K562 (cell line): ENCODE data around the gene CPNE8. TPM values are rescaled to one million over a fixed set of nuclear protein-coding genes. Genes with fewer than 3 reads are reported as not detected.

Source experiments
- ATAC-seq: fragments of 200-7000 bp; cut with Tn5 transposase; 3 replicates; pipeline ENCODE4 v1.9.1; 2020; ENCODE audit warnings: moderate library complexity
- BruUV-seq: library from RNA; stranded (reverse); fragments of 400-500 nt; replicated peaks from 2 replicates; lab custom pipeline; 2021; lab: Mats Ljungman, UMichigan
- CTCF ChIA-PET: fragments of 300-600 bp; formaldehyde crosslinking; extraction: SDS; loops from one replicate; lab custom pipeline; 2021; ENCODE audit warnings: low intra/inter-chr PET ratio; lab: Yijun Ruan, JAX
- POLR2A ChIA-PET: fragments of 300-600, 350-650 bp; sonication (Branson Sonifier 250); formaldehyde crosslinking; extraction: SDS; loops from one replicate; lab custom pipeline; 2021; ENCODE audit warnings: antibody characterized with exemption, inconsistent platforms; lab: Yijun Ruan, JAX
- DNase-seq, 4 experiments: peaks; one replicate each; pipeline versions ENCODE4 v3.0.0 to v3.0.0-alpha.2; 2011 to 2018; ENCODE audit warnings: low spot score in 3 of 4, mixed read lengths in 3 of 4; ENCODE audit errors: extremely low read depth in 1 of 4
- FAIRE-seq: peaks from 2 replicates; lab custom pipeline; 2011; peaks lifted over from hg19 to GRCh38; lab: Jason Lieb, UNC
- H2AFZ ChIP-seq: 2 replicates; pipeline ENCODE4 v1.6.0; 2011; ENCODE audit warnings: low read depth, low read length, control low read depth, inconsistent platforms
- H3K27ac ChIP-seq: fragments of 200-600 bp; 3 replicates; pipeline ENCODE4 v1.8.0; 2011; ENCODE audit warnings: low read depth, mild to moderate bottlenecking, control low read depth, inconsistent platforms, low read length, moderate library complexity, mixed read lengths; ENCODE audit errors: extremely low read depth
- H3K27me3 ChIP-seq, 2 experiments: fragments of 300-600 bp in 1 of 2; 2 replicates in 1 of 2; 3 replicates in 1 of 2; pipeline versions ENCODE4 v1.6.0 to v1.8.0; 2011; ENCODE audit warnings: inconsistent platforms in 2 of 2, low read length in 2 of 2, mild to moderate bottlenecking in 1 of 2, mixed read lengths in 1 of 2, moderate library complexity in 1 of 2; ENCODE audit not compliant: control insufficient read depth in 2 of 2, insufficient read depth in 2 of 2
- H3K36me3 ChIP-seq: fragments of 300-600 bp; 3 replicates; pipeline ENCODE4 v1.8.0; 2011; ENCODE audit warnings: mild to moderate bottlenecking, low read length, inconsistent platforms; ENCODE audit not compliant: control insufficient read depth, insufficient read depth
- H3K4me1 ChIP-seq, 2 experiments: fragments of 200-600 bp in 1 of 2; replicated peaks in 1 of 2; 2 replicates in 1 of 2; 3 replicates in 1 of 2; pipeline versions ENCODE4 v1.5.1 to v1.8.0; 2011; ENCODE audit warnings: inconsistent platforms in 2 of 2, low read length in 2 of 2, mild to moderate bottlenecking in 1 of 2, mixed read lengths in 1 of 2, moderate library complexity in 1 of 2; ENCODE audit not compliant: control insufficient read depth in 2 of 2, insufficient read depth in 2 of 2
- H3K4me2 ChIP-seq: 2 replicates; pipeline ENCODE4 v1.6.1; 2011; ENCODE audit warnings: low read length, control low read depth, inconsistent platforms, mixed read lengths; ENCODE audit not compliant: insufficient read depth
- H3K4me3 ChIP-seq: fragments of 200-600 bp; sonication (generic), shearing (Covaris generic); 2 replicates; pipeline ENCODE4 v1.5.1; 2016; ENCODE audit warnings: control low read depth, inconsistent platforms
- H3K79me2 ChIP-seq: fragments of 200-600 bp; 3 replicates; pipeline ENCODE4 v1.8.0; 2011; ENCODE audit warnings: low read length, inconsistent platforms; ENCODE audit not compliant: control insufficient read depth, insufficient read depth
- H3K9ac ChIP-seq, 2 experiments: 2 replicates each; pipeline versions ENCODE4 v1.6.0 to v1.6.1; 2011; ENCODE audit warnings: low read depth in 2 of 2, low read length in 2 of 2, control low read depth in 1 of 2, inconsistent platforms in 1 of 2, mild to moderate bottlenecking in 1 of 2, mixed read lengths in 1 of 2; ENCODE audit not compliant: insufficient read depth in 1 of 2
- H3K9me1 ChIP-seq: one replicate; pipeline ENCODE4 v1.6.0; 2011; ENCODE audit warnings: inconsistent platforms, mild to moderate bottlenecking, low read length, moderate library complexity; ENCODE audit not compliant: control insufficient read depth, insufficient read depth
- H3K9me3 ChIP-seq: replicated peaks from 2 replicates; pipeline ENCODE4 v1.5.1; 2011; ENCODE audit warnings: low read depth, low read length, inconsistent platforms; ENCODE audit not compliant: control insufficient read depth, insufficient read depth
- H4K20me1 ChIP-seq: replicated peaks from 2 replicates; pipeline ENCODE4 v1.6.1; 2011; ENCODE audit warnings: low read length, inconsistent platforms, mixed read lengths; ENCODE audit not compliant: control insufficient read depth, insufficient read depth
- CHD4 ChIP-seq: fragments of 200-600 bp; sonication (generic); IDR thresholded peaks from 3 replicates; pipeline ENCODE4 v1.6.1; 2012; ENCODE audit warnings: low read depth, mild to moderate bottlenecking, mixed read lengths, low read length, inconsistent platforms; ENCODE audit not compliant: insufficient read depth, insufficient replicate concordance, poor library complexity, severe bottlenecking
- HNRNPK ChIP-seq: fragments of 200-400 bp; formaldehyde crosslinking; IDR thresholded peaks from one replicate; pipeline ENCODE4 v1.6.1; 2018; ENCODE audit warnings: mild to moderate bottlenecking, low read depth, low read length; ENCODE audit not compliant: poor library complexity, severe bottlenecking
- STAT5A ChIP-seq: IDR thresholded peaks from 2 replicates; pipeline ENCODE4 v1.6.1; 2012; ENCODE audit warnings: low read length, inconsistent platforms, borderline replicate concordance
- TEAD1 ChIP-seq, 2 experiments: fragments of 450-650 bp in 1 of 2; sonication (generic) in 1 of 2; formaldehyde crosslinking; IDR thresholded peaks; 2 replicates each; pipeline versions ENCODE4 v1.4.0 to v1.8.0; 2020 to 2022; ENCODE audit warnings: mild to moderate bottlenecking in 2 of 2, missing genetic modification reagents in 1 of 2
- THRB ChIP-seq: fragments of 450-650 bp; formaldehyde crosslinking; conservative IDR thresholded peaks from 2 replicates; pipeline ENCODE4 v1.4.0; 2022; ENCODE audit warnings: mild to moderate bottlenecking, missing genetic modification characterization
- ZNF785 ChIP-seq: fragments of 250-450 bp; sonication (Bioruptor Pico); IDR thresholded peaks from 2 replicates; pipeline ENCODE4 v1.4.0; 2020; ENCODE audit warnings: mild to moderate bottlenecking
- WGBS: fragments of 100-300 bp; shearing (Covaris generic); methylation state at CpG from one replicate; pipeline ENCODE4 v1.1.6; 2016; ENCODE audit warnings: low coverage, mixed read lengths; ENCODE audit not compliant: insufficient coverage; ENCODE audit errors: missing lambda C conversion rate; 5-methylcytosine and 5-hydroxymethylcytosine counted together
- in situ Hi-C: fragments of 300-500 bp; cut with MboI; formaldehyde crosslinking; loops from 4 replicates; pipeline ENCODE4 v1.15.0; 2018; ENCODE audit warnings: inconsistent platforms, mixed read lengths
- intact Hi-C: fragments of 100-400 bp; cut with micrococcal nuclease; formaldehyde crosslinking; loops from 2 replicates; pipeline ENCODE4 v1.14.2; 2022
- polyA plus RNA-seq, 8 experiments: library from polyadenylated mRNA; depleted of rRNA in 4 of 8; stranded (reverse) in 5 of 8; unstranded in 3 of 8; fragments of >200 nt; fragmentation: Nextera tagmentation in 2 of 8; fragmentation: Illumina TruSeq in 1 of 8; extraction: Ambion mirVana in 2 of 8; extraction: Trizol in 1 of 8; gene quantifications; 2 replicates each; pipeline versions ENCODE4 v1.2.1 to v1.2.3, GENCODE V29; 2011 to 2014; ENCODE audit warnings: inconsistent platforms in 1 of 8, missing spikeins in 1 of 8
- total RNA-seq, 7 experiments: library from RNA; depleted of rRNA in 6 of 7; stranded (reverse); fragments of >200 nt in 6 of 7; fragmentation: Illumina TruSeq in 2 of 7; extraction: Trizol in 2 of 7; gene quantifications; 2 replicates each; pipeline versions ENCODE4 v1.2.1 to v1.2.3, GENCODE V29; 2011 to 2021; ENCODE audit warnings: low replicate concordance in 1 of 7
- TF ChIP-seq, protein P1 (sequence below): fragments of 450-650 bp; IDR thresholded peaks from 2 replicates; pipeline ENCODE4 v1.6.1; 2016; ENCODE audit warnings: borderline replicate concordance

CPNE8 gene
- total and polyA plus RNA-seq, 9 of the 15 experiments (the other 6 are each of a cell fraction or from before 2014, with no cell fraction given): 2.4 to 7.0 (median 4.2) TPM

GRCh38 chr12:38775457-38775856 is 129.9 kb downstream of the CPNE8 start:
- no peak for DNase-seq
- ChIA-PET POLR2A (no interaction called here), CTCF (no interaction called here)
- intact Hi-C loops (no loop called here), in situ Hi-C loops (no loop called here)
- no peak for ATAC-seq
- Histone ChIP-seq H4K20me1 (no peaks in the 10 kb centered on the region), H3K4me3 (no peak overlapping the region), H3K4me2 (no peak overlapping the region), H3K79me2 (no peaks in the 10 kb centered on the region), H3K9ac (no peak overlapping the region), H3K9me3 (no peaks in the 10 kb centered on the region), H3K27me3 (no peaks in the 10 kb centered on the region), H3K4me1 (no peaks in the 10 kb centered on the region), H3K36me3 (no peaks in the 10 kb centered on the region), H2AFZ (no peak overlapping the region), H3K27ac (no peak overlapping the region), H3K9me1 (no peaks in the 10 kb centered on the region)
- no peak for TF ChIP-seq STAT5A
- TF ChIP-seq CHD4: no peak
- TF ChIP-seq, protein P1, sequence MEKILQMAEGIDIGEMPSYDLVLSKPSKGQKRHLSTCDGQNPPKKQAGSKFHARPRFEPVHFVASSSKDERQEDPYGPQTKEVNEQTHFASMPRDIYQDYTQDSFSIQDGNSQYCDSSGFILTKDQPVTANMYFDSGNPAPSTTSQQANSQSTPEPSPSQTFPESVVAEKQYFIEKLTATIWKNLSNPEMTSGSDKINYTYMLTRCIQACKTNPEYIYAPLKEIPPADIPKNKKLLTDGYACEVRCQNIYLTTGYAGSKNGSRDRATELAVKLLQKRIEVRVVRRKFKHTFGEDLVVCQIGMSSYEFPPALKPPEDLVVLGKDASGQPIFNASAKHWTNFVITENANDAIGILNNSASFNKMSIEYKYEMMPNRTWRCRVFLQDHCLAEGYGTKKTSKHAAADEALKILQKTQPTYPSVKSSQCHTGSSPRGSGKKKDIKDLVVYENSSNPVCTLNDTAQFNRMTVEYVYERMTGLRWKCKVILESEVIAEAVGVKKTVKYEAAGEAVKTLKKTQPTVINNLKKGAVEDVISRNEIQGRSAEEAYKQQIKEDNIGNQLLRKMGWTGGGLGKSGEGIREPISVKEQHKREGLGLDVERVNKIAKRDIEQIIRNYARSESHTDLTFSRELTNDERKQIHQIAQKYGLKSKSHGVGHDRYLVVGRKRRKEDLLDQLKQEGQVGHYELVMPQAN: no peak
- FAIRE-seq: no peak
- BruUV-seq: no TSS peak

- Histone ChIP-seq H3K9me3 (no peaks in the 10 kb centered on the region), H3K4me1 (no peaks in the 10 kb centered on the region), H2AFZ (no peak overlapping the region), H3K79me2 (no peaks in the 10 kb centered on the region), H3K9me1 (no peaks in the 10 kb centered on the region), H3K36me3 (no peaks in the 10 kb centered on the region), H4K20me1 (no peaks in the 10 kb centered on the region), H3K4me3 (no peak overlapping the region), H3K27me3 (no peaks in the 10 kb centered on the region), H3K9ac (no peak overlapping the region), H3K27ac (no peak overlapping the region), H3K4me2 (no peak overlapping the region)
- no peak for FAIRE-seq
- ChIA-PET POLR2A (no interaction called here), CTCF (no interaction called here)
- ATAC-seq: no peak
- no peak for DNase-seq
- in situ Hi-C loops (no loop called here), intact Hi-C loops (no loop called here)
- 32% methylated on average over 2 of the region's 2 CpGs for WGBS
- TF ChIP-seq ZNF785 (CRISPR knock-in tag): no peak
- TF ChIP-seq HNRNPK: no peak
- no peak for TF ChIP-seq TEAD1 (CRISPR knock-in tag; IDR thresholded peaks at IDR 0.05)
- TF ChIP-seq THRB: no peak
- no TSS peak for BruUV-seq
These were observed 133.0 kb downstream of the CPNE8 start for GRCh38 chr12:38772437-38772836.
